MV-4-11 (cell line): ENCODE measurements around the gene RPS6KA5.
"Not testable (repeated sequence)": the region's sequence is repeated elsewhere in the genome, so short reads cannot be mapped to it uniquely, and the experiment has no call there.

Source experiments
- DNase-seq: peaks from one replicate; lab custom pipeline; 2025; lab: John Stamatoyannopoulos, UW

Gene RPS6KA5

GRCh38 chr14:90830931-90831701 is 229.3 kb downstream of the RPS6KA5 start:
- no peak for DNase-seq

GRCh38 chr14:90829677-90830076 is 230.8 kb downstream of the RPS6KA5 start:
- no peak for DNase-seq

- peak; percentile 74 for DNase-seq
Measured at GRCh38 chr14:90828642-90829487, 231.6 kb downstream of the RPS6KA5 start.

- peak; percentile 90 for DNase-seq
Measured at GRCh38 chr14:90827919-90828610, 232.4 kb downstream of the RPS6KA5 start.

GRCh38 chr14:90823542-90823941 is 236.9 kb downstream of the RPS6KA5 start:
- not testable (repeated sequence) for DNase-seq

- DNase-seq = peak; percentile 18
Measured at GRCh38 chr14:90820958-90821357, 239.5 kb downstream of the RPS6KA5 start.

- no peak for DNase-seq
Measured at GRCh38 chr14:90819734-90820393, 240.6 kb downstream of the RPS6KA5 start.

- no peak for DNase-seq
Measured at GRCh38 chr14:90818715-90819114, 241.7 kb downstream of the RPS6KA5 start.

- DNase-seq = no peak
Measured at GRCh38 chr14:90816681-90817436, 243.6 kb downstream of the RPS6KA5 start.

- DNase-seq = peak; percentile 8
Measured at GRCh38 chr14:90815822-90816662, 244.4 kb downstream of the RPS6KA5 start, which contains the start of gene TTC7B. TSS of gene TTC7B (minus strand) at chr14:90816430. CDS start at chr14:90816295, 135 bp downstream.

- no peak for DNase-seq
Measured at GRCh38 chr14:90815572-90815821, 244.9 kb downstream of the RPS6KA5 start.

GRCh38 chr14:90814806-90815571 is 245.5 kb downstream of the RPS6KA5 start:
- DNase-seq = no peak

- no peak for DNase-seq
Measured at GRCh38 chr14:90813442-90813841, 247.0 kb downstream of the RPS6KA5 start.

GRCh38 chr14:90812109-90812508 is 248.3 kb downstream of the RPS6KA5 start:
- DNase-seq = no peak

- no peak for DNase-seq
Measured at GRCh38 chr14:90811641-90812040, 248.8 kb downstream of the RPS6KA5 start.

- no peak for DNase-seq
Measured at GRCh38 chr14:90810806-90811205, 249.6 kb downstream of the RPS6KA5 start.

GRCh38 chr14:90809530-90810312 is 250.7 kb downstream of the RPS6KA5 start:
- no peak for DNase-seq

GRCh38 chr14:90808759-90809529 is 251.5 kb downstream of the RPS6KA5 start:
- DNase-seq = peak; percentile 9
